DND-41 (cell line): ENCODE data around the gene S100A2.
"Not testable (repeated sequence)": the region's sequence is repeated elsewhere in the genome, so short reads cannot be mapped to it uniquely, and the experiment has no call there.

Source experiments
- EZH2 ChIP-seq: IDR thresholded peaks from 3 replicates; pipeline ENCODE4 v1.6.1; 2012; ENCODE audit warnings: borderline replicate concordance, low read depth, mild to moderate bottlenecking, moderate library complexity, low read length, inconsistent platforms; ENCODE audit not compliant: severe bottlenecking
- TF ChIP-seq, protein P1 (sequence below): IDR thresholded peaks from 2 replicates; pipeline ENCODE4 v1.5.1; 2012; ENCODE audit warnings: borderline replicate concordance, low read length, moderate library complexity, mild to moderate bottlenecking; ENCODE audit not compliant: poor library complexity, severe bottlenecking; ENCODE audit errors: extremely low read depth

DNA sequence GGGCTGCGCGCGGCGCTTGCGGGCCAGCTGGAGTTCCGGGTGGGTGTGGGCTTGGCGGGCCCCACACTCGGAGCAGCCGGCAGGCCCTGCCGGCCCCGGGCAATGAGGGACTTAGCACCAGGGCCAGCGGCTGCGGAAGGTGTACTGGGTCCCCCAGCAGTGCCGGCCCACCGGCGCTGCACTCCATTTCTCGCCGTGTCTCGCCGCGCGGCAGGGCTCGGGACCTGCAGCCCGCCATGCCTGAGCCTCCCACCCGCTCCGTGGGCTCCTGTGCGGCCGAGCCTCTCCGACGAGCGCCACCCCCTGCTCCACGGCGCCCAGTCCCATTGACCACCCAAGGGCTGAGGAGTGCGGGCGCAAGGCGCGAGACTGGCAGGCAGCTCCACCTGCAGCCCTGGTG, 43.8 kb downstream of the S100A2 start:
- TF ChIP-seq, protein P1, sequence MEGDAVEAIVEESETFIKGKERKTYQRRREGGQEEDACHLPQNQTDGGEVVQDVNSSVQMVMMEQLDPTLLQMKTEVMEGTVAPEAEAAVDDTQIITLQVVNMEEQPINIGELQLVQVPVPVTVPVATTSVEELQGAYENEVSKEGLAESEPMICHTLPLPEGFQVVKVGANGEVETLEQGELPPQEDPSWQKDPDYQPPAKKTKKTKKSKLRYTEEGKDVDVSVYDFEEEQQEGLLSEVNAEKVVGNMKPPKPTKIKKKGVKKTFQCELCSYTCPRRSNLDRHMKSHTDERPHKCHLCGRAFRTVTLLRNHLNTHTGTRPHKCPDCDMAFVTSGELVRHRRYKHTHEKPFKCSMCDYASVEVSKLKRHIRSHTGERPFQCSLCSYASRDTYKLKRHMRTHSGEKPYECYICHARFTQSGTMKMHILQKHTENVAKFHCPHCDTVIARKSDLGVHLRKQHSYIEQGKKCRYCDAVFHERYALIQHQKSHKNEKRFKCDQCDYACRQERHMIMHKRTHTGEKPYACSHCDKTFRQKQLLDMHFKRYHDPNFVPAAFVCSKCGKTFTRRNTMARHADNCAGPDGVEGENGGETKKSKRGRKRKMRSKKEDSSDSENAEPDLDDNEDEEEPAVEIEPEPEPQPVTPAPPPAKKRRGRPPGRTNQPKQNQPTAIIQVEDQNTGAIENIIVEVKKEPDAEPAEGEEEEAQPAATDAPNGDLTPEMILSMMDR, result not testable (repeated sequence)
- TF ChIP-seq EZH2, result not testable (repeated sequence)
